Testis (tissue), 3 donors: ENCODE results near the gene FNDC8. TPM values are rescaled to one million over a fixed set of nuclear protein-coding genes. Genes with fewer than 3 reads are reported as not detected.
"Not testable (repeated sequence)": the region's sequence is repeated elsewhere in the genome, so short reads cannot be mapped to it uniquely, and the experiment has no call there.

Experiments used
- DNase-seq: peaks from one replicate; pipeline ENCODE4 v3.0.0-alpha.2; 2019
- H3K27ac ChIP-seq, 2 donors: fragments of 200-600 bp; sonication (generic); one replicate each; pipeline ENCODE4 v1.5.1; 2019
- H3K27me3 ChIP-seq: fragments of 200-600 bp; sonication (generic); one replicate; pipeline ENCODE4 v1.5.1; 2019
- H3K36me3 ChIP-seq: fragments of 200-600 bp; sonication (generic); one replicate; pipeline ENCODE4 v1.5.1; 2017; ENCODE audit warnings: low read depth; ENCODE audit errors: missing control alignments
- H3K4me1 ChIP-seq: fragments of 200-600 bp; sonication (generic); one replicate; pipeline ENCODE4 v1.5.1; 2019
- H3K4me3 ChIP-seq, 2 donors: fragments of 200-600 bp; sonication (generic); one replicate each; pipeline ENCODE4 v1.5.1; 2017 to 2019
- H3K9me3 ChIP-seq: fragments of 200-600 bp; sonication (generic); one replicate; pipeline ENCODE4 v1.5.1; 2017
- POLR2A ChIP-seq: fragments of 450-650 bp; IDR thresholded peaks from one replicate; pipeline ENCODE4 v1.6.1; 2017; ENCODE audit warnings: antibody characterized with exemption, mild to moderate bottlenecking, moderate library complexity
- WGBS, 2 donors: methylation state at CpG; one replicate each; pipeline ENCODE4 v1.1.5; 2018; 5-methylcytosine and 5-hydroxymethylcytosine counted together
- intact Hi-C: fragments of 100-400 bp; cut with DNase I; formaldehyde crosslinking; loops from one replicate; pipeline ENCODE4 v1.15.1; 2023; ENCODE audit warnings: low total_unique reads
- polyA plus RNA-seq: library from polyadenylated mRNA; stranded (reverse); fragments of 350-450 nt; fragmentation: Illumina TruSeq; extraction: RNeasy Lipid Tissue Mini Kit (QIAGEN cat#74804); gene quantifications from one replicate; pipeline ENCODE4 v1.2.3, GENCODE V29; 2014; ENCODE audit warnings: low read depth, low replicate concordance; ENCODE audit not compliant: insufficient read depth
- total RNA-seq, 2 donors: library from RNA; depleted of rRNA; stranded (reverse); fragments of >200 nt; gene quantifications; one replicate each; pipeline ENCODE4 v1.2.3, GENCODE V29; 2016
- TF ChIP-seq, protein P1 (sequence below), 3 experiments: fragments of 450-650 bp in 2 of 3; fragments of 200-600 bp in 1 of 3; sonication (generic) in 1 of 3; IDR thresholded peaks; one replicate each; pipeline ENCODE4 v1.5.1; 2016 to 2019; ENCODE audit warnings: antibody characterized with exemption in 3 of 3, mild to moderate bottlenecking in 2 of 3, moderate library complexity in 1 of 3

FNDC8 gene
- total and polyA plus RNA-seq, 3 donors from 2014 or later: 39.0 to 138 (median 120) TPM

DNA sequence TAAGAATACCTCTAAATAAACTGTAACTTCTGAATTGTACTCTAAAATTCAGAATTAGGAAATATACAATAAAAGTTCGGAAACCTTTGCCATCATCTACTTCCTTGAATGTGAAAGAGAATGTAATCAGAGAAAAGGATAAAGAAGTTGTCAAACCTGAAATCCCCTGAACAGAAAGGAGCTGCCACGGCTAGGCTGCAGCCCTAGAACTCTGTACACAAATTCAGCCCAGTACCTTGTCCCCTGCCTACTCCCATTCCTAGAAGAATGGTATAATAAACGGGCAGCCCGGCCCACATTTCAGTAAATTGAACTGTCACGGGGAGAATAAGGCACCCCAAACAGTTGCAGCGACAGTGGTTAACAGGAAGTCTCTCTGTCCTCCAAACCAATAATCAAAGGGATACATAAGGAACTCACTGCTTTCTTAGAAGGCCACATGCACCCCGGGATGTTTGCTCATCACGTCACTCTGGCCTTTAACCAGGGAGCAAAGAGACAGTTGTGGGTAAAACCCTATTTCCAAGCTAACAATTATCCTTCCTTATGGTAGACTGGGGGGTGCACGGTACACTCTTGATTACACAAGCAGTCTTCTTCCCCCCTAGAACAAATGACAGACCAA, 33.6 kb upstream of the FNDC8 start:
- intact Hi-C loops: no loop called here
- 17 to 22% methylated on average over 7 to 9 of the region's 9 CpGs for WGBS, 2 donors
- TF ChIP-seq, protein P1, sequence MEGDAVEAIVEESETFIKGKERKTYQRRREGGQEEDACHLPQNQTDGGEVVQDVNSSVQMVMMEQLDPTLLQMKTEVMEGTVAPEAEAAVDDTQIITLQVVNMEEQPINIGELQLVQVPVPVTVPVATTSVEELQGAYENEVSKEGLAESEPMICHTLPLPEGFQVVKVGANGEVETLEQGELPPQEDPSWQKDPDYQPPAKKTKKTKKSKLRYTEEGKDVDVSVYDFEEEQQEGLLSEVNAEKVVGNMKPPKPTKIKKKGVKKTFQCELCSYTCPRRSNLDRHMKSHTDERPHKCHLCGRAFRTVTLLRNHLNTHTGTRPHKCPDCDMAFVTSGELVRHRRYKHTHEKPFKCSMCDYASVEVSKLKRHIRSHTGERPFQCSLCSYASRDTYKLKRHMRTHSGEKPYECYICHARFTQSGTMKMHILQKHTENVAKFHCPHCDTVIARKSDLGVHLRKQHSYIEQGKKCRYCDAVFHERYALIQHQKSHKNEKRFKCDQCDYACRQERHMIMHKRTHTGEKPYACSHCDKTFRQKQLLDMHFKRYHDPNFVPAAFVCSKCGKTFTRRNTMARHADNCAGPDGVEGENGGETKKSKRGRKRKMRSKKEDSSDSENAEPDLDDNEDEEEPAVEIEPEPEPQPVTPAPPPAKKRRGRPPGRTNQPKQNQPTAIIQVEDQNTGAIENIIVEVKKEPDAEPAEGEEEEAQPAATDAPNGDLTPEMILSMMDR (IDR thresholded peaks at IDR 0.05): no peak
- TF ChIP-seq POLR2A: no peak
- H3K9me3 ChIP-seq: no peaks in the 10 kb centered on the region
- peak; percentile 38 for DNase-seq
- H3K27me3 ChIP-seq: no peaks in the 10 kb centered on the region
- peaks cover 11% of the 10 kb centered on the region for H3K4me1 ChIP-seq
- H3K27ac ChIP-seq: peak overlapping the region; percentile 89 to 94
- H3K36me3 ChIP-seq: no peaks in the 10 kb centered on the region
- peak overlapping the region; percentile 95 to 97 for H3K4me3 ChIP-seq

DNA sequence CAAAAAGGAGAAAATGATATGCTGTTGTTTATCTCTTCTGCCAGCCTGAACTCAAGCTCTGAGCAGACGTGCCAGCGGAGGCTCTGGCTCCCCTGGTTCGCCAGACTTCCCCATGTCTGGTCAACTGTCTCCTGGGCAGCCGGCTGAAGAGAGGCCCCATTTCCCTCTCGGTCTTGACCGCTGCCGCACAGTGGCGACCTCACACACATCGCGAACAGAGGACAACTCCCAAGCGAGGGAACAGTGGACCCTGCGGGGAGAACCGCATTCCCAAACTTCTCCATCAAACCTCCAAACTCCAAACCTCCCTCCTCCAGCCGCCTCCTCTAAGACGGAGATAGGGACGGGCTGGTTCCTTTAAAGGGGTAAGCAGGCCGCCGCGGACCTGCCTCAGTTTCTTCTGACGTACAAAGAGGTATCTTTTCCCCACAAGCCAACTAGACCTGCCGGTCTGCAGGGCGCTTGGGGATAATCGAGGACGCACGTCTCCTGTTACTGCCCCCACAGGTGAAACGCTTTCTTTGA, 33.0 kb upstream of the FNDC8 start:
- H3K4me1 ChIP-seq: peaks cover 11% of the 10 kb centered on the region
- no peaks in the 10 kb centered on the region for H3K36me3 ChIP-seq
- intact Hi-C loops: no loop called here
- 0% methylated on average over 15 to 26 of the region's 26 CpGs for WGBS, 2 donors
- peak overlapping the region; percentile 89 to 94 for H3K27ac ChIP-seq
- H3K4me3 ChIP-seq: peak overlapping the region; percentile 95 to 97
- no peak for TF ChIP-seq POLR2A
- TF ChIP-seq, protein P1 (IDR thresholded peaks at IDR 0.05): no peak
- no peaks in the 10 kb centered on the region for H3K27me3 ChIP-seq
- no peaks in the 10 kb centered on the region for H3K9me3 ChIP-seq
- peak; percentile 68 for DNase-seq

- 0% methylated on average over 37 of the region's 80 CpGs; no CpG with 5 or more reads in 1 of the 2 donors for WGBS, 2 donors
- Histone ChIP-seq H3K9me3 (no peaks in the 10 kb centered on the region), H3K27me3 (no peaks in the 10 kb centered on the region), H3K36me3 (no peaks in the 10 kb centered on the region), H3K27ac (peak overlapping the region; percentile 89 to 94), H3K4me3 (peak overlapping the region; percentile 95 to 97), H3K4me1 (peaks cover 11% of the 10 kb centered on the region)
- intact Hi-C loops: no loop called here
- peak; percentile 92 for DNase-seq
- TF ChIP-seq POLR2A: no peak
- TF ChIP-seq, protein P1 (IDR thresholded peaks at IDR 0.05): peak; percentile 84 to 89 (median 87)
Measured at GRCh38 chr17:35088881-35089585, 32.4 kb upstream of the FNDC8 start.

- Histone ChIP-seq H3K4me3 (peak overlapping the region; percentile 95 to 97), H3K4me1 (peaks cover 11% of the 10 kb centered on the region), H3K27me3 (no peaks in the 10 kb centered on the region), H3K36me3 (no peaks in the 10 kb centered on the region), H3K27ac (peak overlapping the region; percentile 68 to 94), H3K9me3 (no peaks in the 10 kb centered on the region)
- TF ChIP-seq, protein P1 (IDR thresholded peaks at IDR 0.05): peak in 2 of 3 experiments; percentile 24 to 33
- no peak for TF ChIP-seq POLR2A
- peak; percentile 27 for DNase-seq
- intact Hi-C loops: no loop called here
- 35 to 36% methylated on average over 17 to 22 of the region's 22 CpGs for WGBS, 2 donors
Measured at GRCh38 chr17:35089586-35090296, 31.7 kb upstream of the FNDC8 start.

DNA sequence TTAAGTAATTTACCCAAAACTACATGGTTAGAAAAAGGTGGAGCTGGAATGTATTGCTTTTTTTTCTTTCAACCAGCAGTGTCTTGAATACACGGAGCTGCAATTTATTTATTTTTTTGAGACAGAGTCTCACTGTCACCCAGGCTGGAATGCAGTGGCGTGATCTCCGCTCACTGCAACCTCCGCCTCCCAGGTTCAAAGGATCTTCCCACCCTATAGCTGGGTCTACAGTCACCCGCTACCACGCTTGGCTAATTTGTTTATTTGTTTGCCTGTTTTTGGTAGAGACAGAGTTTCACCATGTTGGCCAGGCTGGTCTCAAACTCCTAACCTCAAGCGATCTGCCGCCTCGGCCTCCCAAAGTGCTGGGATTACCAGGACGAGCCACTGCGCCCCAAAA, 30.7 kb upstream of the FNDC8 start:
- intact Hi-C loops, H3K27ac ChIP-seq, H3K27me3 ChIP-seq, H3K9me3 ChIP-seq, H3K36me3 ChIP-seq, DNase-seq, H3K4me3 ChIP-seq: not testable (repeated sequence)
- WGBS, 2 donors: 72 to 81% methylated on average over 11 of the region's 11 CpGs
- H3K4me1 ChIP-seq: peaks cover 11% of the 10 kb centered on the region
